VCaP (cell line): ENCODE results near the gene PYY.

Source experiments
- H3K27ac ChIP-seq: fragments of 450-650 bp; 2 replicates; pipeline ENCODE4 v1.5.1; 2017
- CTCF ChIP-seq: fragments of 450-650 bp; conservative IDR thresholded peaks from 2 replicates; pipeline ENCODE4 v1.5.1; 2017; ENCODE audit warnings: mild to moderate bottlenecking, moderate library complexity

Gene PYY

DNA sequence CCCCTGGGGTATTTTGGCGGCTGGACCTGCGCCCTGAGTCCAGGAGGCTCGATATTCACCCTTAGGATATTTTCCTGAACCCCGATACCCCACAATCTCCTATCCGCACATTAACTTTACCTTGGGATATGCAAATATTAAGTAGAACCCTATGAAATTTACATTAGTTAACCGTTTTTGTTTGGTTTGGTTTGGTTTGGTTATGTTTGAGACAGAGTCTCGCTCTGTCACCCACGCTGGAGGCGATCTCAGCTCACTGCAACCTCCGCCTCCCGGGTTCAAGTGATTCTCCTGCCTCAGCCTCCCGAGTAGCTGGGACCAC is 41.4 kb upstream of the PYY start:
- H3K27ac ChIP-seq: peak overlapping the region; percentile 45; the same call in 1 of the 2 replicates
- TF ChIP-seq CTCF: no peak; the same call in 1 of the 2 replicates

DNA sequence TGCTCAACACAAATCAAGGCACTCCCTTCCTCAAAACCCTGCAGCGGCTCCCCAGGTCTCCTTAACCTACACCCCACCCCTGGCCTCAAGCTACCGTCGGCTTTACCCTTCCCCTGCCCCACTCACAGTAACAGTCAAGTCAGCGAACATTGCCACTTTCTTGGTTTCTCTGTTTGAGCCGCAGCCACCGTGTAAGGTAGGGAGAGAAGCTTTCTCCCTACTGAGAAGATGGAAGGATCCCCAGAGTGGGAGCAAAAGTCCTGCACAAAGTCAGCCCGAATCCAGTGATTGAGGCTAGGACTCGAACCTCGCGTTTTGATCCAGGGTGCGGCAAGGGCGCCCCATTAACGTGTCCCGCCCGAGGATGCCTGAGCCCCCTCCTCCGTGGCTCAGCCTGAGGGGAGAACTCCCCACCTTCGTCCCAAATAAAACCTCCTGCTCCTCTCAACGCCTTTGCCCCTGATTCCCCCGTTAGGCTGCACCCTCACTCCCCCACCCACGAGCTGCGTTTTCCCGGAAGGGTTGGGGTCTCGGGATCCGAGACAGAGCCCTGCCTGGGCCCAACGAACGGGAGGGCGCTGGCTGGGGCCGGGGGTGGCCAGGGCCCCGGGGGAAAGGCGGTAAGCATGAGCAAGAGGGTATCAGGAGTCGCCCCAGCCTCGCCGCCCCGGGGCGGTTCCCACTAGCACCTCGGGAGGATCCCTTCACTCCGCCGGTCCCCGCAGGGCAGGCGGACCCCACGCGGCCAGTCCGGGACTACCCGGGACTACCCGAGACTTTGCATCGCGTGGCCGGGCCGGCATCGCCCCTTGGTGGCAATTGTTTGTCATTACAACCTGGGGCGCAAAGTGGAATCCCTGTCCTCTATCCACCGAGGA is 40.8 kb upstream of the PYY start:
- peak overlapping the region; percentile 45; the same call in 1 of the 2 replicates for H3K27ac ChIP-seq
- TF ChIP-seq CTCF: peak; percentile 97

- no peak for TF ChIP-seq CTCF
These were observed 38.9 kb upstream of the PYY start for GRCh38 chr17:43992641-43993040.

GRCh38 chr17:43988301-43988700 is 34.6 kb upstream of the PYY start:
- no peak overlapping the region for H3K27ac ChIP-seq
- no peak for TF ChIP-seq CTCF

More at GRCh38 chr17:43992641-43993040, 38.9 kb upstream of the PYY start:
- no peak overlapping the region for H3K27ac ChIP-seq

DNA sequence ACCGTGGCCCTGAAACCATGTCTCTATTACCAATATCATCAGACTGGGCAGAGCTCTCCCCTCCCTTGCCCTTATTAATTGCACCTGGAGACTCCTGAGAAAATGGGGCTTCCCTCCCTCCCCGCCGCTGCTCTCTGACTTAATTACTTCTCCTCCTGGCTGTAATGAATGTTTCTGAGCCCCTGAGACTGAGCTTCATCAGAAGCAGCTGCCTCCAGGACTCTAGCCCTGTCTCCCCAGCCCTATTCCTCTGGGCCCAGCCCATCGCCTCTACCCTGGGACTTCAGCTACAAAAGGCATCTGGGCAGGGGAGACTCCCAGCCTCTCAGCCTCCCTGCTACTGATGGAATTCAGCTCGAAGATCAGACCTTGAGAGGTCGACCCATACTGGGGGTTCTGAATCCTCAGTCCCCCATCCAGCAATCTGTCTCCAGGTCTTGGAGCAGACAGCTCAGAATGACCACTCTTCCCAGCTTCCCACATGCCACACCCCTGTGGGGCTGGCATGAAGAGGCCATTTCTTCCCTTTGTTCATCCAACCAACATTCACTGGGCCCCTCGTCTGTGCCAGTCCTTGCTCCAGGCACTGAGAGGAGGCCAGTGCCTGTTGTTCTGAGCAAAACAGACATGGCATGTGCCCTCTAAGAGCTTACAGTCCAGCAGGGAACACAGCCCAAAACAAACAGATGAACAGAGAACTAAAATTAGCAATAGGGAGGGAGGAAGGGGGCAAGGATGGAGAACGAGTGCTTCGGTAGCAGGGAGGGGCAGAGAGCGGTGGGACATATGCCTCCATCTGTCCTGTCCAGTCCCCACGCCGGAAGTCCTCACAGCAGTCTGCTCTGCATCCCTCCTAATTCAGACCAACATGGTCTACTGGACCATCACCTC is 33.6 kb upstream of the PYY start:
- no peak overlapping the region for H3K27ac ChIP-seq
- TF ChIP-seq CTCF: no peak

GRCh38 chr17:43986225-43986981 is 32.7 kb upstream of the PYY start:
- H3K27ac ChIP-seq: no peak overlapping the region
- TF ChIP-seq CTCF: no peak
